EL (cell line): ENCODE measurements around the gene OSBPL5.
"Not testable (repeated sequence)": the region's sequence is repeated elsewhere in the genome, so short reads cannot be mapped to it uniquely, and the experiment has no call there.

Experiments
- DNase-seq: peaks from one replicate; pipeline ENCODE4 v3.0.0-alpha.2; 2016

The OSBPL5 gene

GRCh38 chr11:3080104-3080503 lies 85.0 kb downstream of the OSBPL5 start:
- DNase-seq, result peak; percentile 29

GRCh38 chr11:3077846-3078440 lies 87.2 kb downstream of the OSBPL5 start:
- DNase-seq, result no peak

GRCh38 chr11:3077189-3077836 lies 87.8 kb downstream of the OSBPL5 start:
- DNase-seq, result no peak

GRCh38 chr11:3074912-3075589 lies 90.1 kb downstream of the OSBPL5 start:
- DNase-seq, result no peak

GRCh38 chr11:3073029-3073435 lies 92.1 kb downstream of the OSBPL5 start:
- no peak for DNase-seq

- no peak for DNase-seq
Measured at GRCh38 chr11:3069425-3069824, 95.7 kb downstream of the OSBPL5 start.

- DNase-seq, result not testable (repeated sequence)
Measured at GRCh38 chr11:3066308-3066707, 98.8 kb downstream of the OSBPL5 start.

GRCh38 chr11:3064709-3065108 lies 100.4 kb downstream of the OSBPL5 start:
- DNase-seq, result not testable (repeated sequence)

- DNase-seq, result peak; percentile 66
Measured at GRCh38 chr11:3063876-3064275, 101.2 kb downstream of the OSBPL5 start.

- DNase-seq, result not testable (repeated sequence)
Measured at GRCh38 chr11:3063432-3063831, 101.7 kb downstream of the OSBPL5 start.

GRCh38 chr11:3060436-3061025 lies 104.6 kb downstream of the OSBPL5 start:
- DNase-seq, result no peak

- DNase-seq, result peak; percentile 92
Measured at GRCh38 chr11:3058753-3059664, 106.1 kb downstream of the OSBPL5 start.

GRCh38 chr11:3057069-3057963 lies 107.8 kb downstream of the OSBPL5 start, which contains the start of gene CARS1:
TSS of gene CARS1 (minus strand) at chr11:3057423. CDS start at chr11:3057367, 56 bp downstream.
- peak; percentile 96 for DNase-seq

GRCh38 chr11:3056296-3057068 lies 108.6 kb downstream of the OSBPL5 start:
- no peak for DNase-seq

- no peak for DNase-seq
Measured at GRCh38 chr11:3055891-3056290, 109.2 kb downstream of the OSBPL5 start.

GRCh38 chr11:3052567-3052966 lies 112.5 kb downstream of the OSBPL5 start:
- no peak for DNase-seq

GRCh38 chr11:3052109-3052479 lies 113.0 kb downstream of the OSBPL5 start:
- no peak for DNase-seq

GRCh38 chr11:3051196-3052108 lies 113.7 kb downstream of the OSBPL5 start:
- DNase-seq, result no peak

GRCh38 chr11:3050386-3051195 lies 114.5 kb downstream of the OSBPL5 start:
- DNase-seq, result no peak
